Raji (cell line): ENCODE results near the gene PAQR5.

Experiments
- POLR2A ChIP-seq: IDR thresholded peaks from 2 replicates; pipeline ENCODE4 v1.6.1; 2011; ENCODE audit warnings: low read depth, low read length, control low read depth; ENCODE audit not compliant: insufficient read depth

The PAQR5 gene

DNA sequence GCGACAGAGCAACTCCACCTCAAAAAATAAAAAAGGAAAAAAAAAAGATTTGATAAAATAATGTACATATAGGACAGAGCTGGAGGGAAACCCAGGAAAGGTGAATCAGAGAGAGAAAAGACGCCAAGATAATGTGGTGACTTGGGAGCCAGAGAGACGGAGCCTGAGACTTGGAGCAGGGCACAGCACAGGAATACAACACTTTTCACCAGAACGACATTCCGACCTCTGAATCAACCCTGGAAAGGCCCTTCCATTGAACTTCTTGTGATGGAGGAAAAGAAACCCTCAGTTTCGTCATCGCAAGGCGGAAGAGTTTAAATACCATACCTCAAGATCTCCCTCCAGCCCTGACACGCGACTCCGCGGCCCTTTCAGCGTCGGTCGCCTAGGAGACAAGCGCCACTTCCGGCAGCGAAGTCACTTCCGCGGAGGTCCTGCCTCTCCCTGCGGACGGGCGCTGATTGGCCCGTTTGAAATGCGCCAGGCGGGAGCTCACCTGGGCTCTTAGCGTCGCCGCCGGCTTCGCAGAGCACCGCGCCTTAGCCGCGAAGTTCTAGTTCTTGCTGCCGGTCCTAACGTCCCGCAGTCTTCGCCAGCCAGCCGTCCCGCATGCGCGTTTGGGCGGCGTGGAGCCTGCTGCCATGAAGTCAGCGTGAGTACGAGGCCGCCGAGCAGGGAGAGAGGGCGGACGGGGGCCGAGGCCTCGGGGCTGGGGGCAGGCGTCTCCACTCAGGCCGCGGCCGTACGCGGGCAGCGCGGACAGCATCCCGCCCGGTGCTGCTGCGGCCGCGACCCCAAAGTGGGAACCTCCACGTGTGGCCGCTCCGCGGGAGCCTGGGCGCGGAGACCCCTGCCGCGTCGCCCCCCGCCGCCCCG lies 115.3 kb downstream of the PAQR5 start, which contains the start of gene KIF23:
Gene KIF23, plus strand, starts transcription at position 528 of the 879 bp plus-strand sequence. Its CDS starts 117 bp downstream, at position 645.
- peak; percentile 83 for TF ChIP-seq POLR2A

DNA sequence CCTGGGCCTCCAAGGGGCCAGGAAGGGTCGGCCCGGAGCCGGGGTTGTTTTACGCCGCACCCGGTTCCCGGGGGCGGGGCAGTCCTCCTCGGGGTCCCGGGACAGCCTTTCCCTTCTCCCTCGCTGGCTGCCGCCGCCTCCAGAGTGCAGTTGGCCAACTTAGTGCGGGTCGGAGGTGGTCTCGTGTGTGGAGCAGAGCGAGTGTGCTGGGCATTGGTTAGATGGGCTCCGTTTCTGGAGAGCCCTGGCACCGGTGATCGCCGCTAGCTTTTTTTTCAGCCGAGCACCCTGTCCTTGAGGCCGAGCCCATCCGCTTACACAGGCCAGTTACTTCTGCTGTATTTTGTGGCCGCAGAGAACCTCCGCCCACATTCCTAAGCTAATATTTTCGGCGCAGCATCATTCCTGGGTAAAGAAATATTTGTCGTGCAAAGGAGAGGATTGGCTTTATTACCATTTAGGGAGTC lies 116.0 kb downstream of the PAQR5 start:
- no peak for TF ChIP-seq POLR2A

- no peak for TF ChIP-seq POLR2A
Measured at GRCh38 chr15:69415381-69415780, 116.7 kb downstream of the PAQR5 start.

- TF ChIP-seq POLR2A: no peak
Measured at GRCh38 chr15:69417581-69417980, 118.9 kb downstream of the PAQR5 start.

DNA sequence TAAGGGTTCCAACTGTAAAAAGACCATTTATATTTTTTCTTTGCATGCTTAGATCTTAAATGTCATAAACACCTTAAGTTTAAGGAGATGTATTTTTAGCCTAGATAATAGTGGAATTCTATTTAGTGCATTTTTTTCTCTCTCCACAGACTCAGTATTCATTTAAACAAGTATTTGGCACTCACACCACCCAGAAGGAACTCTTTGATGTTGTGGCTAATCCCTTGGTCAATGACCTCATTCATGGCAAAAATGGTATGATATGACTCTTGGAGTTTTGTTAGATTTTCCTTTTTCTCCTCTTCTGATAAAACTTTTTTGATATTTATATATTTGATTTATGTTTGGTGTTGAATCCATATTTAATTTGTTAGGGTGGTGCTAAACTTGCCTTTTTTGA lies 122.8 kb downstream of the PAQR5 start:
- TF ChIP-seq POLR2A: no peak

- TF ChIP-seq POLR2A: no peak
Measured at GRCh38 chr15:69422336-69422895, 123.7 kb downstream of the PAQR5 start.

DNA sequence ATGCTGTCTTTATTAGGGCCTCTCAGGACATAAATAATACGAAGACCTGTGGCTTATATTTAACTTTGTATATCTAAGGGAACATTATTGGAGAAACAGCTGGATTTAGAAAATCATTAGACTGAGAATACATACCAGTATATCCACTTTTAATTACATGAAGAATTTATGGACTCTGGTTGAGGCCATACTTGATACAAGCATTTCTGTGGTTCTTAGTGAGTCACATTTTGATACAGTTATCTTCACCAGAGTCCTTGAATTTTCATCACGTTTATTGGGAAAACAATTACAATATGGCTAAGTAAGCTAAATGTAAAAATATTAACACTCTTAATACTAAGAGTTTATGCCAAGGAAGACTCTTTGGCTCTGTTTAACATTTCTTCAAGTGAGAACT lies 125.3 kb downstream of the PAQR5 start:
- TF ChIP-seq POLR2A: no peak

GRCh38 chr15:69424748-69425413 lies 126.2 kb downstream of the PAQR5 start:
- no peak for TF ChIP-seq POLR2A

DNA sequence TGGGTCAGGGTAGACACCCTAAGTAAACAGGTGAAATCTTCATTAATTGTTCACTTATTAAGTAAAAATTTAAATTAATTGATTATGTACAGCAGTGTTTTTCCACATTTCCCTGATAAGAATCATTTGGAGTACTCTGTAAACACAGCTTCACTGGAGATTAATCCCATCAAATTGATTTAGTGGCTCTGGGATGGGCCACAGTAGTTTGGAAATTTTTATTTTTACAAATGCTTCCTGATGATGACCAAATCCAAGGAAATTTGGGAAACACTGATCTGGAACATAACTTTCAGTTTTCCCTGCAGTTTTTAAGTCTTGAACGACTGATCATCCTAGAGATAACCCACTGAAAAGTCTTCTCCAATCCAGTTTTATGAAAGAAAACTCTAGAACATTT lies 135.1 kb downstream of the PAQR5 start:
- no peak for TF ChIP-seq POLR2A

GRCh38 chr15:69434238-69434637 lies 135.5 kb downstream of the PAQR5 start:
- no peak for TF ChIP-seq POLR2A

DNA sequence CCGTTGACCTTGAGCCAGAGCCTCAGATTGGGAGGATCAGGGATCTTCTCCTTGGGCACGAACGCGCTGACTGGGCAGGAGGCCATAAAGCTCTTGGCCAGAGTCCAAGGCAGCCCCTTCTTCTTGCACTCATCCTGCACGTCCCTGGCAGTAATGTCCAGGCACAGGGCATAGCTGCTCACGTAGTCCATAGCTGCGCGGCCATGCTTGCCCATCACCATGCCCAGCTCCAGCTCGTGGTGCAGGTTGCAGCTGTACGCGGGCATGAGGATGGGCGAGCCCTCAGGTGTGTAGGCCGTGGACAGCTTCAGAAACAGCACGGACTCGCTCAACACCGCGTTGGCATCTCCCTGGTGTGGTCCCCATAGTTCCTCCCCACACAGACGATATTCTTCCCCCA lies 136.0 kb downstream of the PAQR5 start:
- no peak for TF ChIP-seq POLR2A

- no peak for TF ChIP-seq POLR2A
Measured at GRCh38 chr15:69435985-69436384, 137.3 kb downstream of the PAQR5 start.

- TF ChIP-seq POLR2A: no peak
Measured at GRCh38 chr15:69436951-69437350, 138.2 kb downstream of the PAQR5 start.

GRCh38 chr15:69439623-69440022 lies 140.9 kb downstream of the PAQR5 start:
- TF ChIP-seq POLR2A: no peak

DNA sequence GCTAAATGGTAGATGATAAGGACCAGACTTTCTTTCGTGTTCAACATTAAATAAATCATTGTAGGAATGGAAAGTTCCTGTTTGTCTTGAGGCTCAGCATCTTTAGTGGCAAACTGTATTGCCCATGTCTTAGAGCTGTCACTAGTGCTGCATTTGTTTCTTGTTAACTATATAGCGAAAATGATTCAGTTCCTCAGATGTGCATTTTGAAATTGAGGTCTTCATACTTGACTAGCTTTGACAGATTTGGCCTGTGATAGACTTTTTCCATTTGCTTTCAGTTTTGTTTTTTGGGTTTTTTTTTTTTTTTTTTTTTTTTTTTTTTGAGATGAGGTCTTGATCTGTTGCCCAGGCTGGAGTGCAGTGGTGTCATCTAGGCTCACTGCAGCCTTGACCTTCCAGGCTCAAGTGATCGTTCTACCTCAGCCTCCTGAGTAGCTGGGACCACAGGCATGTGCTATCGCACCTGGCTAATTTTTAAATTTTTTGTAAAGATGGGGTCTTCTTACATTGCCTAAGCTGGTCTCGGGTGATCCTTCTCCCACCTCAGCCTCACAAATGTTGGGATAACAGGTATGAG lies 144.4 kb downstream of the PAQR5 start:
- TF ChIP-seq POLR2A: no peak
